Stomach (tissue), 4 donors: ENCODE results near the gene TSGA10.
"Not testable (repeated sequence)": the region's sequence is repeated elsewhere in the genome, so short reads cannot be mapped to it uniquely, and the experiment has no call there.

ENCODE experiments used
- CTCF ChIP-seq, 7 experiments: fragments of 450-650 bp in 4 of 7; fragments of 200-600 bp in 3 of 7; sonication (generic) in 3 of 7; IDR thresholded peaks; one replicate each; pipeline ENCODE4 v1.5.1; 2016 to 2019; ENCODE audit warnings: antibody characterized with exemption in 7 of 7, control low read depth in 2 of 7, mild to moderate bottlenecking in 1 of 7
- EP300 ChIP-seq: sonication (generic); formaldehyde crosslinking; IDR thresholded peaks from one replicate; pipeline ENCODE4 v1.6.1; 2017; ENCODE audit warnings: antibody characterized with exemption
- POLR2A ChIP-seq, 4 donors: fragments of 450-650 bp; IDR thresholded peaks; one replicate each; pipeline ENCODE4 v1.6.1; 2016; ENCODE audit warnings: antibody characterized with exemption in 4 of 4, control low read depth in 2 of 4, mild to moderate bottlenecking in 1 of 4, moderate library complexity in 1 of 4
- POLR2AphosphoS5 ChIP-seq, 3 donors: sonication (generic); formaldehyde crosslinking; IDR thresholded peaks; one replicate each; pipeline ENCODE4 v1.6.1; 2016; ENCODE audit warnings: antibody characterized with exemption in 3 of 3

GRCh38 chr2:99135044-99135556 is 19.6 kb downstream of the TSGA10 start:
- TF ChIP-seq POLR2A (IDR thresholded peaks at IDR 0.05); CTCF (IDR thresholded peaks at IDR 0.05); POLR2AphosphoS5 (IDR thresholded peaks at IDR 0.05); EP300: not testable (repeated sequence)
